Islet precursor cell (in vitro differentiated cells): Measurements from ENCODE around the gene GLOD4.
A peak's percentile ranks its signal among the peaks of the same experiment; 100 is the strongest.

ENCODE experiments used
- DNase-seq: peaks from one replicate; pipeline ENCODE4 v3.0.0-alpha.2; 2018

The GLOD4 gene

DNA sequence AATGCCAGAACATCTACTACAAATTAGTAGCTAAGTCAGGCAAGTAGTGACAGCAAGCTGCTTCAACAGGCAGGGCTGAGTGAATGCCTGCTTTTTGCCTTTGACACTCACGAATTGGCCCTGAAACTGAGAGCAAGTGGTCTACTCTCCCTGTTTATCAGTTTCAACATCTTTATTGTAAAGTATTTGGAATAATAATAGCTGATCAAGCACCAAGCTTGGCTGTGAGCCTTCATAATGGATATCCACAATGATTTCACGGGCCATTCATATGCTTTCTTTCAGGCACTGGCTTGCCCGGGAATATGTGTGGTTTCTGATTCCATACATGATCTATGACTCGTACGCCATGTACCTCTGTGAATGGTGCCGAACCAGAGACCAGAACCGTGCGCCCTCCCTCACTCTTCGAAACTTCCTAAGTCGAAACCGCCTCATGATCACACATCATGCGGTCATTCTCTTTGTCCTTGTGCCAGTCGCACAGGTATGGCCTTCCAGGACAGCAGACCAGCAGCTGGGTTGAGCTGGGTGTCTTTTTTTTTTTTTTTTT is 44.4 kb downstream of the GLOD4 start:
- DNase-seq: no peak

- no peak for DNase-seq
Observed at GRCh38 chr17:733743-734142, 48.3 kb downstream of the GLOD4 start.

DNA sequence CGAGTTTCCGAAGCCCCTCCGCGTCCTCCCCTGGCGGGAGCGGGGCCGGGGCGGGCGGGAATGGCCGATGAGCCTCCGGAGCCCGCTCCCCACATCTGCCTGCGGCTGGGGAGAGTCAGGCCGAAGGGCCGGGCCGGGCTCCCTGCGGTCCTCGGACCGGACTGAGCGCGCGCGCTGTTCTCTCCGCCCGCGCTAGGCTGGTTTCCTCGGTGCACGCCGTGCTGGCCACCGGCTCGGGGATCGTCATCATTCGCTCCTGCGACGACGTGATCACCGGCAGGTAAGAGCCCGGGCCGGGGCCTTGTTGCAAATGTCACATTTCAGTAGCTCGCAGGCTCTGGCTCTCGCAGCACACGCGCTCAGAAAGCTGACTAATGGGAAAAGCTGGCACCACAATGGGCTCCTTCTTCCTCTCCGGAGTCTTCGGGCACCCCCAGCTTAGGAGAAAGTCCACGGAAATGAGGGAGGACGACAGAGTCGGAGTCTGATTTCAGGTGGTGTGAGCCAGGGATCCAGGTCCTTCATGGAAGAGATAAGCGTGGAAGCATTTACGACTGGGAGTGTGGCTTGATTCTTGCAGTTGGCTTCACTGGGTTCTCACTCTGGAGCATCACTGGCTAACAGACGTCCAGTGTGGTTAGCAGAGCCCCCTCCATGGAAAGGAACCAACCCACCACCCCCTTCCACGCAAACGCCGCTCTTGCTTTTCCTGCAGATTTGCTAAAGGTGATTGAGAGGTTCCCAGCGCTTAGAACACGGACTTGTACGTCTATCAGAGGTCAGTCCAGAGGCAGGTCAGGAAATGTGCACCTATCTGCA is 49.0 kb downstream of the GLOD4 start:
- DNase-seq: peak; percentile 74

- peak; percentile 85 for DNase-seq
Observed at GRCh38 chr17:732067-732901, 49.8 kb downstream of the GLOD4 start, which contains the start of gene TLCD3A. TLCD3A (plus strand) TSS chr17:732596; CDS start chr17:732648, 52 bp downstream.

DNA sequence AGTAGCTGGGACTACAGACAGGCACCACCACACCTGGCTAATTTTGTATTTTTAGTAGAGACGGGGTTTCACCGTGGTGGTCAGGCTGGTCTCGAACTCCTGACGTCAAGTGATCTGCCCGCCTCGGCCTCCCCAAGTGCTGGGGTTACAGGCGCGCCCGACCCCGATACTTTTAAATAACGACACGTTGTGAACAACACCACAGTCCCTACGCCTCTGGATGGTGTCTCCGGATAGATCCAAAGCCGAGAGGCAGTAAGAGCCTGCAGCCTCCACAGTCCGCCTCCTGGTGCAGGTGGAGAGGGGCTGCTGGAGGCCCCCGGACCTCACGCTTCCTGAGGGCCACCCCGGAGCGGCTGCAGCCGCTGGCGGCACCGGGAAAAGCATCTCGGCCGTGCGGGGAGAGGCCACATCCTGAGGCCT is 50.4 kb downstream of the GLOD4 start:
- DNase-seq: no peak

DNA sequence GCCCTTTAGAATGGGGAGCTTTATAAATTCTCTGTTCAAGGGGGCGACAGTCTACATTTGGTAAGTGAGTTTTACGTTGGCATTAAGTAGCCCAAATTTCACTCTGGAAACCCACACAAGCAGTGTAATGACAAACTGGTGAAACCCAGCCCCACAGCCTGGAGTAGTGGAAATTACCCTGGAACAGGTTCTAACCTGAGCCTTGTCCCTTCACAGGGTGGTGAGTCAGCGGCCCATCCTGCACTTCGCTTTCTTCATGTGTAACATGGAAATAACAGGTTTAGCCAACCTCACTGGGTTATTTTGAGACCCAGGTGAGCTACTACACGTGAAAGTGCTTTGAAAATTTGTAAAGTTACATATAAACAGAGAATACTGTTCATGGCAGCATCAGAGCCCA is 53.2 kb downstream of the GLOD4 start:
- peak; percentile 84 for DNase-seq

DNA sequence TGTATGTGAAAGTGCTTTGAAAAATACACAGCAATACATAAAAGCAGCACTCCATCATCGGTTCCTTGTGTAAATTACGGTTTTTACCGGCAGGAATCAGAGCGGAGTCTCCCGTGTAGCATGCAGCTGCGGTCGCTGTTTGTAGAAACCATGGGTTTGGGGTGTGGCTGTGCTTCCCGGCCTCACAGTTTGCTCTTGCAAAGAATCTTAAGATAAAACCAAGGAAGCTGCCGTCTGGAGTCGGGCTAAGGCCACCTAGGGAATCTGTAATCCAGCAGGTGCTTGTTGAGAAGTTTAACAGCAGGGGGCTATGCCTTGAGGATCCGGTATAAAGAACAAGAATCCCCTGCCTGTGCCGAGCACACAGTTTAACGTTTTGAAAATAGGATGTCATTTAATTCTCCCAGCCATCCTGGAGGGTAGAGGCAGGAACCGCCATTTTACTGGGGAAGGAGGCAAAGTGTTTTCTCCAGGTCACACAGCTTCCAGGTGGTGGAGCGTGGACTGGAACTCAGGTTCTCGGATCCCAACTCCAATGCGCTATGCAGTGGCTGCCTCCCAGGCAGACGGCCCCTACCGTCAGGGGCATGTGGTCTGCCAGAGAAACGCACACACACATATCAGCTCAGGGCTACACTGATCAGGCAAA is 55.7 kb downstream of the GLOD4 start:
- no peak for DNase-seq

DNA sequence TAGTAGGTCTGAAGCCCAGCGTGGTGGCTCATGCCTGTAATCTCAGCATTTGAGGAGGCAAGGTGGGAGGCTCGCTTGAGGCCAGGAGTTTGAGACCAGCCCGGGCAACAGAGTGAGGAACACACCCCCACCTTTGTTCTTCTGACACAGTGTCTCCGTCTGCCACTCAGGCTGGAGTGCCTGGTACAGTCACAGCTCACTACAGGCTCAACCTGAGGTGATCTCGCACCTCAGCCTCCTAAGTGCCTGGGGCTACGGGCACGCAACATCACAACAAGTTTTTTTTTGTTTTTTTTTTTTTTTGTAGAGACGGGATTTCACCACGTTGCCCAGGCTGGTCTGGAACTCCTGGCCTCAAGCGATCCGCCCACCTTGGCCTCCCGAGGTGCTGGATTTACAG is 56.3 kb downstream of the GLOD4 start:
- DNase-seq: peak; percentile 78

- DNase-seq: no peak
Observed at GRCh38 chr17:725084-725483, 57.0 kb downstream of the GLOD4 start.

- DNase-seq: no peak
Observed at GRCh38 chr17:721540-721937, 60.5 kb downstream of the GLOD4 start.

DNA sequence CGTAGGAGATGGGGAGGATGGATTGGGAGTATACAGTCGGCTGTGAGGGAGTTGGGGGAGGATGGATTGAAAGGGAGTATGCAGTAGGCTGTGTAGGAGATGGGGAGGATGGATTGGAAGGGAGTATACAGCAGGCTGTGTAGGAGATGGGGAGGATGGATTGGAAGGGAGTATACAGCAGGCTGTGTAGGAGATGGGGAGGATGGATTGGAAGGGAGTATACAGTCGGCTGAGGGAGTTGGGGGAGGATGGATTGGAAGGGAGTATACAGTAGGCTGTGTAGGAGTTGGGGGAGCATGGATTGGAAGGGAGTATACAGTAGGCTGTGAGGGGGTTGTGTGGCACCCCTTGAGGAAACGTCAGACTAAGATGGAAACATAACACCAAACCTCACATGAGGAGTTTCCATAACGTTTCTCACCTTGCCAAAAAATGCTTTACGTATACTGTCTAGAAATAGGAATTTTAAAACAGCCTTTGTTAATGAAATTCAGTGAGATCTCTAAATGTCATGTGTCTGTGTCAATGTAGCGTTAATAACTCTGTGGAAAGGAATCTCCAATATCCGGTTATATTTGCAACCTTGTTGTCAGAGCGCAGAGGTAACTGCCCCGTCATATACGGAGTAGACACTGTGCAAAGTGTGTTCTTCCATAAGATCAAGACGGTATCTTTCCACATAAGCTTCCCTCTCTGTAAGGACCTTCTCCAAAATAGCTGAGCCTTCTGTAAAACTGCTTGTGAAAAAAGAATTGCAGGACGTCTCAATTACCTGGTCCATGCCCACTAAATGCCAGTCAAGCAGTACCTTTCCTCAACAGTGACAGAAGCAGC is 61.2 kb downstream of the GLOD4 start:
- DNase-seq: no peak

DNA sequence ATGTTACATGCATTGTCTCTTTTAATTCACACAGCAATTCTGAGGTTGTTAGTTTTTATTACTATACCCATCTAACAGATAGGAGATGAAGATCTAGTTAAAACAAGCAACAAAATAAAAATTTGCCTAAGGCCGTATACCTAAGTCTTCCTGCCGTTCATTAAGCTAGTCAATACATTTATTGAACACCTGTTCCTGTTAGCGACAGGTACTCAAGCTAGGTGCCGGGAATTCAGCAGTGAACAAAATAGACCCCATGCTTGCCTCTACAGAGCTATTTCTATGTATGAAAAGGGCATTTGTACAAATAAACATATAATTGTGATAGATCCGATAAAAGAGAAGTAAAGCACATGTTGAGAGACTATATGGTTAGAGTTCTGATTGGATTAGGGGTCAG is 64.0 kb downstream of the GLOD4 start:
- DNase-seq: no peak
